Astrocyte (in vitro differentiated cells and primary cell): ENCODE results near the gene LRRC27. TPM values are rescaled to one million over a fixed set of nuclear protein-coding genes. Genes with fewer than 3 reads are reported as not detected.

Experiments used
- DNase-seq: peaks from one replicate; pipeline ENCODE4 v3.0.0-alpha.2; 2010; ENCODE audit warnings: low read depth
- FAIRE-seq: peaks from 2 replicates; lab custom pipeline; 2011; peaks lifted over from hg19 to GRCh38; lab: Jason Lieb, UNC
- H2AFZ ChIP-seq: 2 replicates; pipeline ENCODE4 v1.6.0; 2012; ENCODE audit warnings: low read depth, low read length, inconsistent platforms
- H3K27ac ChIP-seq: 2 replicates; pipeline ENCODE4 v1.5.1; 2011; ENCODE audit warnings: low read depth, low read length, inconsistent platforms
- H3K27me3 ChIP-seq: 2 replicates; pipeline ENCODE4 v1.6.0; 2011; ENCODE audit warnings: low read length, inconsistent platforms; ENCODE audit not compliant: insufficient read depth
- H3K36me3 ChIP-seq: 2 replicates; pipeline ENCODE4 v1.5.1; 2011; ENCODE audit warnings: low read length, inconsistent platforms; ENCODE audit not compliant: insufficient read depth
- H3K4me1 ChIP-seq: 2 replicates; pipeline ENCODE4 v1.5.1; 2011; ENCODE audit warnings: low read length, inconsistent platforms; ENCODE audit not compliant: insufficient read depth
- H3K4me2 ChIP-seq: 2 replicates; pipeline ENCODE4 v1.6.0; 2012; ENCODE audit warnings: low read length, inconsistent platforms
- H3K4me3 ChIP-seq: 2 replicates; pipeline ENCODE4 v1.5.1; 2011; ENCODE audit warnings: low read depth, mild to moderate bottlenecking, low read length, inconsistent platforms; ENCODE audit not compliant: insufficient read depth
- H3K79me2 ChIP-seq: 2 replicates; pipeline ENCODE4 v1.6.0; 2012; ENCODE audit warnings: mild to moderate bottlenecking, low read length, inconsistent platforms; ENCODE audit not compliant: insufficient read depth
- H3K9ac ChIP-seq: 2 replicates; pipeline ENCODE4 v1.6.0; 2012; ENCODE audit warnings: mild to moderate bottlenecking, low read length, inconsistent platforms
- H3K9me3 ChIP-seq: 2 replicates; pipeline ENCODE4 v1.5.1; 2012; ENCODE audit warnings: low read depth, mild to moderate bottlenecking, low read length, inconsistent platforms; ENCODE audit not compliant: insufficient read depth
- H4K20me1 ChIP-seq: 2 replicates; pipeline ENCODE4 v1.6.0; 2012; ENCODE audit warnings: low read length, inconsistent platforms; ENCODE audit not compliant: insufficient read depth
- H3K27ac Mint-ChIP-seq: one replicate; pipeline ENCODE4 v1.8.0; 2021; ENCODE audit warnings: mild to moderate bottlenecking, mixed read lengths; ENCODE audit not compliant: unreplicated experiment
- H3K27me3 Mint-ChIP-seq: one replicate; pipeline ENCODE4 v1.8.0; 2021; ENCODE audit warnings: low read depth, mixed read lengths; ENCODE audit not compliant: unreplicated experiment
- H3K36me3 Mint-ChIP-seq: one replicate; pipeline ENCODE4 v1.8.0; 2021; ENCODE audit warnings: low read depth, mixed read lengths; ENCODE audit not compliant: unreplicated experiment
- H3K4me1 Mint-ChIP-seq: one replicate; pipeline ENCODE4 v1.8.0; 2021; ENCODE audit warnings: low read depth, mixed read lengths; ENCODE audit not compliant: unreplicated experiment
- H3K4me3 Mint-ChIP-seq: one replicate; pipeline ENCODE4 v1.8.0; 2021; ENCODE audit warnings: mild to moderate bottlenecking, moderate library complexity, mixed read lengths; ENCODE audit not compliant: unreplicated experiment
- H3K9me3 Mint-ChIP-seq: one replicate; pipeline ENCODE4 v1.8.0; 2021; ENCODE audit warnings: mild to moderate bottlenecking, mixed read lengths; ENCODE audit not compliant: unreplicated experiment
- EZH2 ChIP-seq: IDR thresholded peaks from 2 replicates; pipeline ENCODE4 v1.6.1; 2012; ENCODE audit warnings: mild to moderate bottlenecking, low read length, inconsistent platforms; ENCODE audit not compliant: insufficient read depth
- total RNA-seq: library from RNA; stranded (reverse); gene quantifications from 2 replicates; pipeline ENCODE4 v1.2.1, GENCODE V29; 2021
- TF ChIP-seq, protein P1 (sequence below): IDR thresholded peaks from 2 replicates; pipeline ENCODE4 v1.5.1; 2011; ENCODE audit warnings: low read depth, mild to moderate bottlenecking, inconsistent platforms, low read length, moderate library complexity; ENCODE audit not compliant: insufficient read depth

Gene LRRC27
- total RNA-seq, 1 donor from 2014 or later = 8.0 TPM

DNA sequence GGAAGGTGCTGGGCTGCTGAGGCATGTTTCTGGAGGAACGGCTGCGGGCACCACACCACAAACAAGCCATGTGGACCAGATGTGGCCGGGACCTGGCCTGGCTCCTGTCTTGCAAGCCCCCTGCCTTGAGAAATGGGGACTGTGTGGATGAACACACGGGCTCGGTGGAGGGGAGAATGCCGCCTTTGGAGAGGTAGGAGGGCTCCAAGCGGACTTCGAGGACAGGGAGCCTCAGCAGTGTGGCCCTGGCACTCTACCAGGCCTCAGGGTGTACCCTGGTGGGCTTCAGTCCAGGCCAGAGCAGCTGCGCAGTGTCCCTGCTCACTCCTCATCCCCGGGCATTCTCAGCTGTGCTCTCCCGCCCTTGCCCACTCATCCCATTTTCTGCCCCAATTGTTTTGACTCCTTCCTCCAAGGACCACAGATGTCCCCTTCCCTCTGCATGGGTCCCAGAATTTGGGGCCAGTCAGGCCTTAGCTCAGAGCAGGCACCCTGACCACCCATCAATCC is 96.5 kb downstream of the LRRC27 start:
- Histone ChIP-seq H2AFZ (no peak overlapping the region), H3K4me2 (no peak overlapping the region), H3K4me1 (no peaks in the 10 kb centered on the region), H3K9me3 (no peaks in the 10 kb centered on the region), H3K79me2 (no peaks in the 10 kb centered on the region), H3K9ac (no peak overlapping the region), H3K36me3 (no peaks in the 10 kb centered on the region), H3K4me3 (no peak overlapping the region), H3K27me3 (no peaks in the 10 kb centered on the region), H4K20me1 (no peaks in the 10 kb centered on the region), H3K27ac (no peak overlapping the region)
- no peak overlapping the region for H3K27ac Mint-ChIP-seq
- TF ChIP-seq EZH2 = no peak
- TF ChIP-seq, protein P1, sequence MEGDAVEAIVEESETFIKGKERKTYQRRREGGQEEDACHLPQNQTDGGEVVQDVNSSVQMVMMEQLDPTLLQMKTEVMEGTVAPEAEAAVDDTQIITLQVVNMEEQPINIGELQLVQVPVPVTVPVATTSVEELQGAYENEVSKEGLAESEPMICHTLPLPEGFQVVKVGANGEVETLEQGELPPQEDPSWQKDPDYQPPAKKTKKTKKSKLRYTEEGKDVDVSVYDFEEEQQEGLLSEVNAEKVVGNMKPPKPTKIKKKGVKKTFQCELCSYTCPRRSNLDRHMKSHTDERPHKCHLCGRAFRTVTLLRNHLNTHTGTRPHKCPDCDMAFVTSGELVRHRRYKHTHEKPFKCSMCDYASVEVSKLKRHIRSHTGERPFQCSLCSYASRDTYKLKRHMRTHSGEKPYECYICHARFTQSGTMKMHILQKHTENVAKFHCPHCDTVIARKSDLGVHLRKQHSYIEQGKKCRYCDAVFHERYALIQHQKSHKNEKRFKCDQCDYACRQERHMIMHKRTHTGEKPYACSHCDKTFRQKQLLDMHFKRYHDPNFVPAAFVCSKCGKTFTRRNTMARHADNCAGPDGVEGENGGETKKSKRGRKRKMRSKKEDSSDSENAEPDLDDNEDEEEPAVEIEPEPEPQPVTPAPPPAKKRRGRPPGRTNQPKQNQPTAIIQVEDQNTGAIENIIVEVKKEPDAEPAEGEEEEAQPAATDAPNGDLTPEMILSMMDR = no peak
- no peaks in the 10 kb centered on the region for H3K27me3 Mint-ChIP-seq
- no peaks in the 10 kb centered on the region for H3K4me1 Mint-ChIP-seq
- H3K4me3 Mint-ChIP-seq = no peak overlapping the region
- FAIRE-seq (no peak), DNase-seq (no peak)
- no peaks in the 10 kb centered on the region for H3K9me3 Mint-ChIP-seq
- H3K36me3 Mint-ChIP-seq = peaks cover 2% of the 10 kb centered on the region

Other genes with a start within 250 kb of the LRRC27 start
- 25.8 and 26.1 TPM in 2 replicates for gene DPYSL4, start 145.2 kb upstream of the LRRC27 start, total RNA-seq
- 12.3 and 13.6 TPM in 2 replicates for gene STK32C, start 24.2 kb upstream of the LRRC27 start, total RNA-seq
- gene PWWP2B, start 65.0 kb downstream of the LRRC27 start, total RNA-seq = 12.0 and 14.1 TPM in 2 replicates
- 29.2 and 39.1 TPM in 2 replicates for gene INPP5A, start 205.6 kb downstream of the LRRC27 start, total RNA-seq